Lower leg skin (tissue), 4 donors: Measurements from ENCODE around the gene COQ3. TPM values are rescaled to one million over a fixed set of nuclear protein-coding genes. Genes with fewer than 3 reads are reported as not detected.

Experiments used
- DNase-seq, 2 donors: peaks; one replicate each; pipeline ENCODE4 v3.0.0-alpha.2; 2019; ENCODE audit warnings: low spot score in 2 of 2
- H3K4me3 ChIP-seq: fragments of 200-600 bp; sonication (generic); 2 replicates; pipeline ENCODE4 v1.5.1; 2017; ENCODE audit warnings: mild to moderate bottlenecking, low read depth; ENCODE audit not compliant: poor library complexity, severe bottlenecking
- CTCF ChIP-seq, 3 donors: fragments of 450-650 bp; IDR thresholded peaks; one replicate each; pipeline ENCODE4 v1.5.1; 2016; ENCODE audit warnings: antibody characterized with exemption in 3 of 3, mild to moderate bottlenecking in 3 of 3, moderate library complexity in 2 of 3
- POLR2A ChIP-seq, 2 donors: fragments of 450-650 bp; IDR thresholded peaks; one replicate each; pipeline ENCODE4 v1.6.1; 2016 to 2017; ENCODE audit warnings: antibody characterized with exemption in 2 of 2, mild to moderate bottlenecking in 1 of 2, moderate library complexity in 1 of 2
- WGBS, 2 donors: methylation state at CpG; one replicate each; pipeline ENCODE4 v1.1.5; 2018; 5-methylcytosine and 5-hydroxymethylcytosine counted together
- intact Hi-C: fragments of 100-400 bp; cut with DNase I; formaldehyde crosslinking; loops from one replicate; pipeline ENCODE4 v1.15.0; 2023; ENCODE audit warnings: low total_unique reads
- total RNA-seq, 4 donors: library from RNA; depleted of rRNA; stranded (reverse); fragments of >200 nt; gene quantifications; one replicate each; pipeline ENCODE4 v1.1.0, GENCODE V29; 2016

COQ3 gene
- total RNA-seq: 1 to 10 TPM; 1.5 to 4.5 (median 3.2) TPM

GRCh38 chr6:99393698-99394531, at the start of gene COQ3:
Gene COQ3, minus strand, starts transcription at chr6:99394195. Its CDS starts 16 bp downstream, at chr6:99394179.
- TF ChIP-seq POLR2A (IDR thresholded peaks at IDR 0.05) (no peak), CTCF (IDR thresholded peaks at IDR 0.05) (no peak)
- H3K4me3 ChIP-seq: peak within 1 kb of the TSS; percentile 48
- WGBS, 2 donors: 12 to 13% methylated on average over 51 of the region's 56 CpGs
- DNase-seq: peak; percentile 28 to 90
- intact Hi-C loops: no loop called here

GRCh38 chr6:99434702-99435530, 40.9 kb upstream of the COQ3 start:
- H3K4me3 ChIP-seq: no peak overlapping the region
- WGBS, 2 donors: 8 to 12% methylated on average over 3 of the region's 3 CpGs
- TF ChIP-seq CTCF (IDR thresholded peaks at IDR 0.05): no peak
- TF ChIP-seq POLR2A (IDR thresholded peaks at IDR 0.05): no peak
- intact Hi-C loops: no loop called here
- no peak for DNase-seq

GRCh38 chr6:99432877-99433276, 38.9 kb upstream of the COQ3 start:
- WGBS, 2 donors: 85 to 92% methylated on average over 2 of the region's 2 CpGs
- TF ChIP-seq CTCF (IDR thresholded peaks at IDR 0.05): no peak
- TF ChIP-seq POLR2A (IDR thresholded peaks at IDR 0.05): no peak
- intact Hi-C loops: no loop called here

GRCh38 chr6:99431901-99432300, 37.9 kb upstream of the COQ3 start:
- intact Hi-C loops: no loop called here
- 91 to 96% methylated on average over 2 of the region's 2 CpGs for WGBS, 2 donors
- no peak for TF ChIP-seq CTCF (IDR thresholded peaks at IDR 0.05)
- no peak for TF ChIP-seq POLR2A (IDR thresholded peaks at IDR 0.05)
- no peak for DNase-seq
- no peak overlapping the region for H3K4me3 ChIP-seq

More at GRCh38 chr6:99432877-99433276, 38.9 kb upstream of the COQ3 start:
- H3K4me3 ChIP-seq: no peak overlapping the region
- DNase-seq: no peak

GRCh38 chr6:99427988-99428387, 34.0 kb upstream of the COQ3 start:
- 97 to 98% methylated on average over 5 of the region's 5 CpGs for WGBS, 2 donors
- H3K4me3 ChIP-seq: no peak overlapping the region
- no peak for DNase-seq
- intact Hi-C loops: no loop called here
- TF ChIP-seq CTCF (IDR thresholded peaks at IDR 0.05): no peak
